Heart left ventricle (tissue), 13 donors: ENCODE data around the gene IL3RA.

Experiments
- POLR2A ChIP-seq, 2 donors: fragments of 450-650 bp; IDR thresholded peaks; one replicate each; pipeline ENCODE4 v1.6.1; 2017; ENCODE audit warnings: antibody characterized with exemption in 2 of 2, mild to moderate bottlenecking in 2 of 2, moderate library complexity in 2 of 2
- TF ChIP-seq, protein P1 (sequence below), 12 donors: fragments of 200-600 bp; sonication (generic) in 4 of 12; IDR thresholded peaks; one replicate each; pipeline versions ENCODE4 v1.5.0 to v1.8.0; 2018 to 2022; ENCODE audit warnings: antibody characterized with exemption in 12 of 12, mild to moderate bottlenecking in 5 of 12
- donor health status: ischemic (EF 13 %, LVEDD 7.1; RV severe dilation, severe dysfunction).
- donor health status: DM: no; HTN: yes; CAD: no.
- donor health status: DM: no; HTN: no; CAD: no.
- donor health status: ischemic (EF 25% LVEDD 6.9; RV normal size, moderate dysfunction).
- donor health status: ischemic (EF 25% LVEDD 5.7; RV mildly dilated, moderate dysfunction).
- donor health status: ischemic (EF 35%, LVEDD 5.7; RV mildly dilated, moderate dysfunction).
- donor health status: nonischemic (EF 11% LVEDD 7.7; RV severe dilation, severe dysfunction).
- donor health status: DM: yes; HTN: yes; CAD: no.
- donor health status: PGD.
- donor health status: ischemic (EF 29% LVEDD 5.4; RV normal size, mild dysfunction).
- donor health status: nonischemic (EF 23%, LVEDD 6.1; RV moderate dilation, normal function).

DNA sequence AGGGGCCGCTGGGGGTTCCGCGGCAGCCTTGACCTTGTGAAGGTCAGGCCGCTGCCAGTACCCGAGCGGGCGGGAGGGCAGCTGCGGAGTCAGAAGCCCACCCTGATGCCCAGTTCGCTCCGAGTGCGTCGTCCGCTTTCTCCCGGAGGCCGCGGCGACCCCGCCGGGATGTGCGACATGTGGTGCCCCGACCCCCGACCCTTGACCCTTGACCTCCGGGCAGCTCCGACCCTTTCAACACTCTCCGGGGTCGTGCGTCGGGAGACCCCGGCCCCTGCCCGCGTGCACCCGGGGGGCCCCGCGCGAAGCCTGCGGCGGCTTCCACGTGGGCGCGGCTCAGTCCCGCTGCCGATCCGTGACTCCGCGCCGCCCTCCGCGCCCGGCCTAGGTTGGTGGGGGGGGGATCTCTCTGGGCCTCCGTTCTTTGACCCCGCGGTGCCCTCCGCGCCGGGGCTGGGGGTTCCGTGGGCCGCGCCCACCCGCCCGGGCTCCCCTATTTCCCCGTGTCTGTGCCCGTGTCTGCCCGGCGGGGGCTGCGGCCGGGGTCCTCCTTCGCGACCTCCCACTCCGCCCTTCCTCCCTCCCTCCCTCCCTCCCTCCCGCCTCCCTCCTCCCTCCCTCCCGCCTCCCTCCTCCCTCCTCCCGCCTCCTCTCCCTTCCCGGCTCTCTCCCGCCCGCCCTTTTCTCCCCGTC, 55.9 kb downstream of the IL3RA start:
- TF ChIP-seq POLR2A (IDR thresholded peaks at IDR 0.05), result no peak
- TF ChIP-seq, protein P1, sequence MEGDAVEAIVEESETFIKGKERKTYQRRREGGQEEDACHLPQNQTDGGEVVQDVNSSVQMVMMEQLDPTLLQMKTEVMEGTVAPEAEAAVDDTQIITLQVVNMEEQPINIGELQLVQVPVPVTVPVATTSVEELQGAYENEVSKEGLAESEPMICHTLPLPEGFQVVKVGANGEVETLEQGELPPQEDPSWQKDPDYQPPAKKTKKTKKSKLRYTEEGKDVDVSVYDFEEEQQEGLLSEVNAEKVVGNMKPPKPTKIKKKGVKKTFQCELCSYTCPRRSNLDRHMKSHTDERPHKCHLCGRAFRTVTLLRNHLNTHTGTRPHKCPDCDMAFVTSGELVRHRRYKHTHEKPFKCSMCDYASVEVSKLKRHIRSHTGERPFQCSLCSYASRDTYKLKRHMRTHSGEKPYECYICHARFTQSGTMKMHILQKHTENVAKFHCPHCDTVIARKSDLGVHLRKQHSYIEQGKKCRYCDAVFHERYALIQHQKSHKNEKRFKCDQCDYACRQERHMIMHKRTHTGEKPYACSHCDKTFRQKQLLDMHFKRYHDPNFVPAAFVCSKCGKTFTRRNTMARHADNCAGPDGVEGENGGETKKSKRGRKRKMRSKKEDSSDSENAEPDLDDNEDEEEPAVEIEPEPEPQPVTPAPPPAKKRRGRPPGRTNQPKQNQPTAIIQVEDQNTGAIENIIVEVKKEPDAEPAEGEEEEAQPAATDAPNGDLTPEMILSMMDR (IDR thresholded peaks at IDR 0.05), result no peak
